Adrenal gland (tissue), 12 donors: Measurements from ENCODE around the gene CSAD. TPM values are rescaled to one million over a fixed set of nuclear protein-coding genes. Genes with fewer than 3 reads are reported as not detected.

Source experiments
- DNase-seq, 7 donors: peaks; one replicate each; pipeline ENCODE4 v3.0.0-alpha.2; 2019 to 2020
- H3K27ac ChIP-seq, 5 donors: fragments of 200-600 bp; sonication (generic) in 4 of 5; 1 replicate in 3 of 5; 2 replicates in 2 of 5; pipeline versions ENCODE4 v1.5.1 to v1.8.0; 2016 to 2020; ENCODE audit warnings: mild to moderate bottlenecking in 1 of 5
- H3K27me3 ChIP-seq: fragments of 200-600 bp; 2 replicates; pipeline ENCODE4 v1.8.0; 2021
- H3K36me3 ChIP-seq, 2 donors: fragments of 200-600 bp; replicated peaks in 1 of 2; 1 replicate in 1 of 2; 2 replicates in 1 of 2; pipeline versions ENCODE4 v1.5.1 to v1.8.0; 2018 to 2022
- H3K4me1 ChIP-seq, 2 donors: fragments of 200-600 bp; replicated peaks in 1 of 2; 1 replicate in 1 of 2; 2 replicates in 1 of 2; pipeline versions ENCODE4 v1.5.1 to v1.8.0; 2018 to 2021
- H3K4me3 ChIP-seq, 4 donors: fragments of 200-600 bp; sonication (generic) in 3 of 4; one replicate each; pipeline ENCODE4 v1.5.1; 2016 to 2018
- H3K9me3 ChIP-seq, 3 donors: fragments of 200-600 bp; sonication (generic) in 1 of 3; replicated peaks in 1 of 3; 1 replicate in 2 of 3; 2 replicates in 1 of 3; pipeline versions ENCODE4 v1.5.1 to v1.8.0; 2016 to 2021
- CTCF ChIP-seq, 6 experiments: fragments of 450-650 bp in 4 of 6; fragments of 200-600 bp in 2 of 6; sonication (generic) in 1 of 6; IDR thresholded peaks; 1 replicate in 5 of 6; 2 replicates in 1 of 6; pipeline versions ENCODE4 v1.5.1 to v1.8.0; 2016 to 2021; ENCODE audit warnings: antibody characterized with exemption in 6 of 6, mild to moderate bottlenecking in 2 of 6, moderate library complexity in 1 of 6
- POLR2A ChIP-seq, 2 donors: fragments of 450-650 bp; IDR thresholded peaks; one replicate each; pipeline ENCODE4 v1.6.1; 2017; ENCODE audit warnings: antibody characterized with exemption in 2 of 2, mild to moderate bottlenecking in 2 of 2, moderate library complexity in 1 of 2
- WGBS, 4 donors: extraction: QIAGEN DNeasy Blood & Tissue Kit in 2 of 4; methylation state at CpG; one replicate each; pipeline versions ENCODE4 v1.1.5 to v1.1.7; 2013 to 2017; 5-methylcytosine and 5-hydroxymethylcytosine counted together
- intact Hi-C, 2 donors: fragments of 100-400 bp; cut with DNase I; formaldehyde crosslinking; loops; one replicate each; pipeline versions ENCODE4 v1.14.1 to v1.15.0; 2022 to 2023
- polyA plus RNA-seq, 3 donors: library from polyadenylated mRNA; stranded (reverse); fragments of 200-250 nt in 2 of 3; fragments of 350-450 nt in 1 of 3; fragmentation: Illumina TruSeq in 1 of 3; extraction: RNeasy Lipid Tissue Mini Kit (QIAGEN cat#74804) in 1 of 3; gene quantifications; one replicate each; pipeline ENCODE4 v1.2.3, GENCODE V29; 2013 to 2014
- total RNA-seq, 9 donors: library from RNA; depleted of rRNA in 4 of 9; stranded (reverse); fragments of >200 nt in 4 of 9; fragments of 120-200 nt in 1 of 9; fragmentation: NEBNext Ultra II Directional in 1 of 9; extraction: Animal tissue kit (Norgen Biotek cat#: 25700) in 1 of 9; gene quantifications; one replicate each; pipeline versions ENCODE4 v1.1.0 to v1.2.4, GENCODE V29; 2013 to 2023
- donor health status: healthy with polysubstance abuse.
- donor health status: Bipolar disorder and iron deficiency.
- donor health status: DM: yes; HTN: yes; CAD: no.
- donor health status: DM: no; HTN: no; CAD: no.
- donor health status: DM: no; HTN: no; CAD: no.
- donor health status: DM: yes; HTN: yes; CAD: no.

CSAD gene
- total and polyA plus RNA-seq, 12 donors, result 2.3 to 140 (median 20.6) TPM

- H3K27me3 ChIP-seq, result no peaks in the 10 kb centered on the region
- TF ChIP-seq POLR2A (IDR thresholded peaks at IDR 0.05) (no peak), CTCF (IDR thresholded peaks at IDR 0.05) (no peak)
- WGBS, 4 donors, result 80 to 96% (median 93%) methylated on average over 1 of the region's 1 CpG
- no peaks in the 10 kb centered on the region for H3K36me3 ChIP-seq
- no peak overlapping the region for H3K4me3 ChIP-seq
- H3K4me1 ChIP-seq, result peaks cover 4 to 14% of the 10 kb centered on the region in 2 donors
- intact Hi-C loops, result loop anchor here (5.0 to 10.0 kb wide), 3 partner anchors 33 to 130 kb away; no protein-coding TSS in a partner anchor
- no peak for DNase-seq
- H3K9me3 ChIP-seq, result no peaks in the 10 kb centered on the region
- H3K27ac ChIP-seq, result no peak overlapping the region
Observed at GRCh38 chr12:53194973-53195372, 14.2 kb upstream of the CSAD start.

GRCh38 chr12:53193985-53194716, 13.4 kb upstream of the CSAD start:
- Histone ChIP-seq H3K4me3 (no peak overlapping the region), H3K27me3 (no peaks in the 10 kb centered on the region), H3K36me3 (no peaks in the 10 kb centered on the region), H3K9me3 (no peaks in the 10 kb centered on the region), H3K27ac (no peak overlapping the region), H3K4me1 (peaks cover 4 to 16% of the 10 kb centered on the region in 2 donors)
- WGBS, 4 donors, result 76 to 85% (median 82%) methylated on average over 11 of the region's 11 CpGs
- TF ChIP-seq CTCF (IDR thresholded peaks at IDR 0.05) (no peak), POLR2A (IDR thresholded peaks at IDR 0.05) (no peak)
- intact Hi-C loops, result loop anchor here in 1 of 2 donors (10.0 kb wide), 1 partner anchor 129 kb away; no protein-coding TSS in a partner anchor
- no peak for DNase-seq

GRCh38 chr12:53193040-53193439, 12.3 kb upstream of the CSAD start:
- Histone ChIP-seq H3K36me3 (peaks cover 0 to 6% of the 10 kb centered on the region in 2 donors), H3K9me3 (no peaks in the 10 kb centered on the region), H3K4me1 (peaks cover 3 to 14% of the 10 kb centered on the region in 2 donors), H3K27ac (no peak overlapping the region), H3K4me3 (no peak overlapping the region), H3K27me3 (no peaks in the 10 kb centered on the region)
- WGBS, 4 donors, result 72 to 88% (median 84%) methylated on average over 3 to 9 of the region's 9 CpGs
- intact Hi-C loops, result loop anchor here in 1 of 2 donors (10.0 kb wide), 1 partner anchor 128 kb away; no protein-coding TSS in a partner anchor
- TF ChIP-seq POLR2A (IDR thresholded peaks at IDR 0.05), result no peak
- no peak for TF ChIP-seq CTCF (IDR thresholded peaks at IDR 0.05)
- no peak for DNase-seq

- Histone ChIP-seq H3K27ac (no peak overlapping the region), H3K4me3 (no peak overlapping the region), H3K4me1 (peaks cover 0 to 9% of the 10 kb centered on the region in 2 donors), H3K27me3 (no peaks in the 10 kb centered on the region), H3K9me3 (no peaks in the 10 kb centered on the region), H3K36me3 (peaks cover 0 to 10% of the 10 kb centered on the region in 2 donors)
- DNase-seq, result no peak
- intact Hi-C loops, result loop anchor here in 1 of 2 donors (10.0 kb wide), 1 partner anchor 128 kb away; no protein-coding TSS in a partner anchor
- TF ChIP-seq CTCF (IDR thresholded peaks at IDR 0.05) (no peak), POLR2A (IDR thresholded peaks at IDR 0.05) (no peak)
- 95 to 98% (median 96%) methylated on average over 8 to 14 of the region's 14 CpGs for WGBS, 4 donors
Observed at GRCh38 chr12:53192531-53193021, 11.9 kb upstream of the CSAD start.
